Testis (tissue), 5 donors: ENCODE data around the gene GNAS. TPM values are rescaled to one million over a fixed set of nuclear protein-coding genes. Genes with fewer than 3 reads are reported as not detected.

ENCODE experiments used
- DNase-seq: peaks from one replicate; pipeline ENCODE4 v3.0.0-alpha.2; 2019
- H3K27ac ChIP-seq, 2 donors: fragments of 200-600 bp; sonication (generic); one replicate each; pipeline ENCODE4 v1.5.1; 2019
- H3K27me3 ChIP-seq: fragments of 200-600 bp; sonication (generic); one replicate; pipeline ENCODE4 v1.5.1; 2019
- H3K36me3 ChIP-seq: fragments of 200-600 bp; sonication (generic); one replicate; pipeline ENCODE4 v1.5.1; 2017; ENCODE audit warnings: low read depth; ENCODE audit errors: missing control alignments
- H3K4me1 ChIP-seq: fragments of 200-600 bp; sonication (generic); one replicate; pipeline ENCODE4 v1.5.1; 2019
- H3K4me3 ChIP-seq, 2 donors: fragments of 200-600 bp; sonication (generic); one replicate each; pipeline ENCODE4 v1.5.1; 2017 to 2019
- H3K9me3 ChIP-seq: fragments of 200-600 bp; sonication (generic); one replicate; pipeline ENCODE4 v1.5.1; 2017
- CTCF ChIP-seq, 3 experiments: fragments of 450-650 bp in 2 of 3; fragments of 200-600 bp in 1 of 3; sonication (generic) in 1 of 3; IDR thresholded peaks; one replicate each; pipeline ENCODE4 v1.5.1; 2016 to 2019; ENCODE audit warnings: antibody characterized with exemption in 3 of 3, mild to moderate bottlenecking in 2 of 3, moderate library complexity in 1 of 3
- POLR2A ChIP-seq: fragments of 450-650 bp; IDR thresholded peaks from one replicate; pipeline ENCODE4 v1.6.1; 2017; ENCODE audit warnings: antibody characterized with exemption, mild to moderate bottlenecking, moderate library complexity
- WGBS, 2 donors: methylation state at CpG; one replicate each; pipeline ENCODE4 v1.1.5; 2018; 5-methylcytosine and 5-hydroxymethylcytosine counted together
- intact Hi-C: fragments of 100-400 bp; cut with DNase I; formaldehyde crosslinking; loops from one replicate; pipeline ENCODE4 v1.15.1; 2023; ENCODE audit warnings: low total_unique reads
- long read RNA-seq, 2 donors: transcript quantifications; one replicate each; lab custom pipeline, GENCODE V29; 2026
- polyA plus RNA-seq: library from polyadenylated mRNA; stranded (reverse); fragments of 350-450 nt; fragmentation: Illumina TruSeq; extraction: RNeasy Lipid Tissue Mini Kit (QIAGEN cat#74804); gene quantifications from one replicate; pipeline ENCODE4 v1.2.3, GENCODE V29; 2014; ENCODE audit warnings: low read depth, low replicate concordance; ENCODE audit not compliant: insufficient read depth
- total RNA-seq, 2 donors: library from RNA; depleted of rRNA; stranded (reverse); fragments of >200 nt; gene quantifications; one replicate each; pipeline ENCODE4 v1.2.3, GENCODE V29; 2016

The GNAS gene
- 100 to 1,000 TPM; 880 to 885 TPM for total RNA-seq
- 716 TPM for polyA plus RNA-seq
- long read RNA-seq, donor 1, transcript GNAS-210 (13 exons, 1,972 nt), result major isoform, 151 of 1,200 reads
- long read RNA-seq, donor 1, transcript GNAS-201 (12 exons, 1,866 nt), result minor isoform, 109 of 1,200 reads
- long read RNA-seq, donor 1, transcript GNAS-231 (2 exons, 493 nt), result minor isoform, 30 of 1,200 reads
- long read RNA-seq, donor 1, transcript GNAS-234 (13 exons, 1,663 nt), result minor isoform, 20 of 1,200 reads
- long read RNA-seq, donor 1, partial matches to known transcripts, result 841 of 1,200 reads
- long read RNA-seq, donor 1, other reads (novel, unspliced or antisense), result 14 of 1,200 reads
- long read RNA-seq, donor 2, transcript GNAS-238 (12 exons, 1,534 nt), result minor isoform, 10 of 640 reads
- long read RNA-seq, donor 2, transcript GNAS-231 (2 exons, 493 nt), result minor isoform, 14 of 640 reads
- long read RNA-seq, donor 2, transcript GNAS-201 (12 exons, 1,866 nt), result minor isoform, 94 of 640 reads
- long read RNA-seq, donor 2, transcript GNAS-210 (13 exons, 1,972 nt), result major isoform, 124 of 640 reads
- long read RNA-seq, donor 2, partial matches to known transcripts, result 370 of 640 reads
- long read RNA-seq, donor 2, other reads (novel, unspliced or antisense), result 11 of 640 reads

GRCh38 chr20:58852543-58853271, at the start of gene GNAS:
TSS of gene GNAS (plus strand) at chr20:58852716.
- peak; percentile 60 for DNase-seq
- Histone ChIP-seq H3K27me3 (no peaks in the 10 kb centered on the region), H3K9me3 (no peaks in the 10 kb centered on the region), H3K4me1 (peaks cover 4% of the 10 kb centered on the region), H3K4me3 (peak within 1 kb of the TSS in 1 of 2 donors; percentile 62), H3K27ac (no peak within 1 kb of the TSS), H3K36me3 (no peaks in the 10 kb centered on the region)
- no peak for TF ChIP-seq POLR2A
- peak; percentile 25 to 32 (median 29) for TF ChIP-seq CTCF (IDR thresholded peaks at IDR 0.05)
- intact Hi-C loops, result no loop called here
- WGBS, 2 donors, result 29 to 38% methylated on average over 28 to 35 of the region's 35 CpGs

- H3K36me3 ChIP-seq, result no peaks in the 10 kb centered on the region
- no peaks in the 10 kb centered on the region for H3K27me3 ChIP-seq
- no peaks in the 10 kb centered on the region for H3K4me1 ChIP-seq
- H3K9me3 ChIP-seq, result no peaks in the 10 kb centered on the region
- TF ChIP-seq CTCF (IDR thresholded peaks at IDR 0.05) (no peak), POLR2A (no peak)
- no peak overlapping the region for H3K4me3 ChIP-seq
- intact Hi-C loops, result no loop called here
- 43 to 80% methylated on average over 7 to 18 of the region's 18 CpGs for WGBS, 2 donors
- no peak overlapping the region for H3K27ac ChIP-seq
- DNase-seq, result no peak
These were observed 49.0 kb upstream of the GNAS start for GRCh38 chr20:58803533-58803932.

- intact Hi-C loops, result no loop called here
- H3K27ac ChIP-seq, result no peak overlapping the region
- WGBS, 2 donors, result 87 to 94% methylated on average over 11 of the region's 11 CpGs
- TF ChIP-seq POLR2A, result no peak
- no peaks in the 10 kb centered on the region for H3K4me1 ChIP-seq
- no peaks in the 10 kb centered on the region for H3K9me3 ChIP-seq
- no peaks in the 10 kb centered on the region for H3K36me3 ChIP-seq
- H3K4me3 ChIP-seq, result no peak overlapping the region
- H3K27me3 ChIP-seq, result no peaks in the 10 kb centered on the region
- no peak for DNase-seq
These were observed 44.7 kb upstream of the GNAS start for GRCh38 chr20:58807801-58808200.

- no peak overlapping the region for H3K4me3 ChIP-seq
- no peak for TF ChIP-seq POLR2A
- TF ChIP-seq CTCF (IDR thresholded peaks at IDR 0.05), result no peak
These were observed 44.1 kb upstream of the GNAS start for GRCh38 chr20:58808271-58809046.

More at GRCh38 chr20:58808271-58809046, 44.1 kb upstream of the GNAS start:
- no peak for DNase-seq
- H3K27ac ChIP-seq, result no peak overlapping the region
- no peaks in the 10 kb centered on the region for H3K36me3 ChIP-seq
- intact Hi-C loops, result no loop called here
- H3K9me3 ChIP-seq, result no peaks in the 10 kb centered on the region
- no peaks in the 10 kb centered on the region for H3K4me1 ChIP-seq
- H3K27me3 ChIP-seq, result no peaks in the 10 kb centered on the region
- 76 to 85% methylated on average over 17 of the region's 17 CpGs for WGBS, 2 donors
